Endothelial cell of umbilical vein (primary cell): Measurements from ENCODE around the gene LIMK2.

Experiments used
- CTCF ChIP-seq, 2 donors: IDR thresholded peaks; 1 replicate in 1 of 2; 2 replicates in 1 of 2; pipeline ENCODE4 v1.5.1; 2011; ENCODE audit warnings: low read length in 2 of 2, mild to moderate bottlenecking in 2 of 2, moderate library complexity in 2 of 2, control low read depth in 1 of 2, inconsistent platforms in 1 of 2, low read depth in 1 of 2; ENCODE audit not compliant: insufficient read depth in 1 of 2; ENCODE audit errors: extremely low read depth in 1 of 2
- JUN ChIP-seq: IDR thresholded peaks from 2 replicates; pipeline ENCODE4 v1.6.1; 2011; ENCODE audit warnings: borderline replicate concordance, low read depth; ENCODE audit not compliant: insufficient read length, insufficient read depth
- POLR2A ChIP-seq: IDR thresholded peaks from 2 replicates; pipeline ENCODE4 v1.6.1; 2012; ENCODE audit warnings: low read depth, mild to moderate bottlenecking, control low read depth, low read length

GRCh38 chr22:31289344-31289743, 77.2 kb downstream of the LIMK2 start:
- TF ChIP-seq CTCF (IDR thresholded peaks at IDR 0.05; ENCODE audit: extremely low read depth in 1 of 2, insufficient read depth in 1 of 2, low read depth in 1 of 2, low read length in 2 of 2) (no peak), POLR2A (no peak), JUN (no peak)
